AG09319 (cell line): Measurements from ENCODE around the gene CBFA2T2.
"Not testable (repeated sequence)": the region's sequence is repeated elsewhere in the genome, so short reads cannot be mapped to it uniquely, and the experiment has no call there.

ENCODE experiments used
- DNase-seq: peaks from one replicate; pipeline ENCODE4 v3.0.0-alpha.2; 2010; ENCODE audit warnings: low read depth; ENCODE audit errors: extremely low read depth
- CTCF ChIP-seq: IDR thresholded peaks from 2 replicates; pipeline ENCODE4 v1.5.1; 2011; ENCODE audit warnings: low read depth, mild to moderate bottlenecking, inconsistent platforms, low read length, moderate library complexity

Gene CBFA2T2

DNA sequence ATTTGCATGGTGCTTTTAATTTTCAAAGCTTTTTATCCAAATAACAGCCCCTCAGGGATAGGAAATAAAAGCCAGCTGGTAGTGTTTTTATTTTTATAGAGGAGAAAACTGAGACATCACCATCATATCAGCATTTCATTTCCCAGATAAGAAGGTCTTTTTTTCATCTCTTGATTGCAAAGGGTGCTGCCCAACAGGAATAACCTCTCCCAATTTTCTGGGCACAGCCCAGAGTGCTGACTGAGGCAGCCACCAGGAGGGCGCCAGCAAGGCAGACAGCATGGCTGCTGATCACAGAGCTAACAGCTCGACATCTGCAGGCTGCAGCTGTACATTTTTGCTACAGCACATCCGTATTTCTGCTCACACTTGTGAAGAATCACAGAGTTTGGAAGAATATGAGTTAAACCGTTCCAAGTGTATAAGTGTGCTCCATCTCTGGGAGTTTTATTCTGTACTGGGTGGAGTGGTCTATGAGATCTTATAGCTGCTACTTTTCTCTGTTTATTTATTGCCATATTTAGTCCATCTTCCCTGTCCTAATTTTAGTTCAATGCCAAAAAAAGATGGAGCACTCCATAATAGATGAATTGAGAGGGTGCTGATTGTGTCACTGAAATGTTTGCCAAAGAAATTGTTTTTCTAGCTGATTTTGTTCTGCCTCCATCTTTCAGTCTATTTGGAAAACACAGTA is 86.7 kb downstream of the CBFA2T2 start:
- no peak for DNase-seq

DNA sequence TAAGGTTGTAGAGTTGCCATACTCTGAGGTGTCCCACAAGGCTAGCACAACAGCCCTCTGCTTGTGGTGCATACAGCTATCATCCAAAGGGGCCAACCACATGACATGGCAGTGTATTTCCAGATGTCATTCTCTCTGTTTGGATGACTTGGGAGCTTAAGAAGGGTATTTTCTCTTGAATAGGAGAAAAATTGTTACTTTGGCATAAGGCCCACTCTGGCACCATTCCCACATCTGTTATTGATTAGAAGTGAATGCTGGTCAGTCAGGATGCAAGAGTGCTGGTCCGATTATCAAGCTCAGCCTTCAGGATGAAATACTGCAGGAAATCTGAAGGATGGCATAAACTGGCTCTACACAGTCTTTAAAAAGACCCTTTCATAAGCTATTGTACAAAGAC is 88.6 kb downstream of the CBFA2T2 start:
- TF ChIP-seq CTCF, result no peak

More for the DNA sequence above, 86.7 kb downstream of the CBFA2T2 start:
- TF ChIP-seq CTCF, result no peak

DNA sequence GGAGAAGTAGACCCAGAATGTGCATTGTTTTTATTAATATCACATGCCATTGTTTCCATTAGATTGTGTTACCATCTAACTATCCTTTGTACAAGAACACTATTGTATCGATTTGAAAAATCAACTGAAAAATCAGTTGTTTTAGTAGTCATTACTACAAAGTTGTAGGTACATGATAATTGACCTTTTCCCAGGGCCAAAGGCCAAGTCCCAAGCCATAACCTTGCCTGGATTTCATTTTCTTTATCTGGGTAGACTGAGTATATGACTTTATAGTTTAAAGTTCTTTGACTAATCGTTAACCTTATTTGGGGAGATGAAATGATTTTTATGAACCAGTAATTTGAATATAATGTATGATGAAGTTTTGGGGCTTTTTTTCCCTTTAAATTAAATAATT is 93.2 kb downstream of the CBFA2T2 start:
- no peak for TF ChIP-seq CTCF
- DNase-seq, result no peak

More for the DNA sequence above, 88.6 kb downstream of the CBFA2T2 start:
- peak; percentile 83 for DNase-seq

- no peak for DNase-seq
- no peak for TF ChIP-seq CTCF
Observed at GRCh38 chr20:33584976-33585375, 95.1 kb downstream of the CBFA2T2 start.

DNA sequence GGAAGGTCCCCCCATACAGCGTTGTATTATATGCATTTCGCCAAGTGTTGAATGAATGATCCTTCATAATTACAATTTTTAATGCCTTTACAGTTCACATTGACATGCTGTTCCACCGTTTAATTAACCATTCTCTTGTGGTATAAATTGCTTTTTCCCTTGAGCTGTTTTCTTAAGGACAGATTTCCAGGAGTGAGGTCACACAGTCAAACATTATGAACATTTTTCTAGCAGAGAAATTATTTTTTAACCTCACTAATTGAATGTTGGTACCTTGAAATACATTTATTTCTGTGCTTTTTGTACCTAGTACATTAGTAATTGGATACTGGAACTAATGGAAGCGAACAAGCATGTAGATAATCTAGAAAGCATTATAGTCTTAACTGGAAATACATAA is 95.5 kb downstream of the CBFA2T2 start:
- TF ChIP-seq CTCF, result no peak
- no peak for DNase-seq

DNA sequence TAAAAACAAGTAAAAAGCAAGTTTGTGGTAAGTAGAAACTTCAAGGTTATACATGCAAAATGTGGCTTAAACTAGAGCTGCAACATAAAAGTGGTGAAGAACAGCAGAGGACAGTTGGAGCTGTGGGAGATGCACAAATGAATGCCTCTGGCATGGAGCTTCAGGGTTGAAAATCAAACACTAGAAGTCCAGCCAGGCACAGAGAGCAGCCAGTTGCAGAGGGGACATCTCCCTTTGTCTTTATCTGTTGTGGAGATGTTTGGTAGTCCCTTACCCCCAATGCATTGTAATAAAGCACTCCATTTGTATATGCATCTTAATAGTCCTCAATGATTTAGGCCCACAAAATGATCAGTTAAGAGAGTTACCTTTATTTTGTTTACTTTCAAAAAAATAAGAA is 99.2 kb downstream of the CBFA2T2 start:
- no peak for TF ChIP-seq CTCF
- no peak for DNase-seq

GRCh38 chr20:33591901-33592300 is 102.0 kb downstream of the CBFA2T2 start:
- DNase-seq, result not testable (repeated sequence)

GRCh38 chr20:33594743-33595142 is 104.8 kb downstream of the CBFA2T2 start:
- DNase-seq, result no peak
- TF ChIP-seq CTCF, result no peak
